ENCODE results near the gene ARHGAP24.

DNA sequence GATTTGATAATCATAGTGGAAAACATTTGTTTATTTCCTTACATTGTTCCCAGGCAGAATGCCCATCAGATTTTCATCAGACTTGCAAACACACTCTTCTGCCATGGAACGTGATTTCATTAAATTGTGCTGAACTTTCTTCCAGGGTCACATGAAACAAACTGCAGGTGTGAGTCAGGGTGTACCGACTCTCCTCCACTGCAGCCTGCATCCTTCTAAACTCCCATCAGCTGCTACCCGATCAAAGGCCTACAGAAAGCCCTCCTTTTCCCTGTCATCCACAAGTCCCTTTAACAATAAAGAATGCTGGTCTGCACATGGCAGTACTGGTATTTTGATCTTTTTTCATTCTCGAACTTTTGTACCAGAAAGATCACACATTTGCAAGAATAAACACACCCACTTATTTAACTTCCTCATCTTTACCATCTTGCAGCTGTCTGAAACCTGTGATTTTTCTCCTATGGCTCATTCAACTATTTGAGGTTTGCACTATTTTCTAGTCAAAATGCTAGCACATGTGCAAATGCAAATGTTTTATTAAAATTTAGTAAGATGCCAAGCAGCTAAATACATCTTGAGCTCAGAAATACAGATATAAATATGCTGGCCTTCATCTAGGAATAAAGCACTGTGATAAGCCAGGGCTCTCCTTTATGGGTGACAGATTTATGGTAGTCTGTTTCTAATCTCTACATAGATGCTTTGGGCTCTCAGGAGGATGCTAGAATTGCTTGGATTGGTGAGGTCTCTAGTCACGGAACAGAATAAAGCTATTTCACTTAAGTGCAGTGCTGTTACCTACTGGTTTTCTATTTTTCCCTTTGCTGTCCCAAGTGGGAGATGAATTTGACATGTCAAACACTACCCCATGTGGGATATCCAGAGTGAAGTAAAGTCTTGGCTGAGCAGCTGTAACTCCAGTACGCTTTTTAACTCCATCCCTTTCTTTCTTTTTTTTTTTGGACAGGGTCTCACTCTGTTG lies 25.8 kb upstream of the ARHGAP24 start:
- TF ChIP-seq CTCF (IDR thresholded peaks at IDR 0.05) (no peak), POLR2A (IDR thresholded peaks at IDR 0.05) (no peak)

Data from breast epithelium (tissue), 3 donors.